NCI-H2029 treated with DMSO at 0.1 percent for 48 hours (cell line): ENCODE data around the gene PIP4K2A.

Experiments used
- DNase-seq: peaks from one replicate; lab custom pipeline; 2025; lab: John Stamatoyannopoulos, UW

The PIP4K2A gene

GRCh38 chr10:22620140-22620857 lies 94.1 kb downstream of the PIP4K2A start:
- no peak for DNase-seq

GRCh38 chr10:22619101-22619500 lies 95.3 kb downstream of the PIP4K2A start:
- no peak for DNase-seq

GRCh38 chr10:22618078-22618785 lies 96.1 kb downstream of the PIP4K2A start:
- DNase-seq = no peak

- DNase-seq = no peak
Observed at GRCh38 chr10:22617516-22617915, 96.9 kb downstream of the PIP4K2A start.

GRCh38 chr10:22617051-22617450 lies 97.3 kb downstream of the PIP4K2A start:
- DNase-seq = no peak

- no peak for DNase-seq
Observed at GRCh38 chr10:22615819-22616499, 98.4 kb downstream of the PIP4K2A start.

GRCh38 chr10:22615101-22615500 lies 99.3 kb downstream of the PIP4K2A start:
- no peak for DNase-seq

GRCh38 chr10:22613011-22613410 lies 101.4 kb downstream of the PIP4K2A start:
- DNase-seq = no peak

- DNase-seq = no peak
Observed at GRCh38 chr10:22612318-22612717, 102.1 kb downstream of the PIP4K2A start.

GRCh38 chr10:22611425-22612115 lies 102.8 kb downstream of the PIP4K2A start:
- no peak for DNase-seq

GRCh38 chr10:22610610-22611009 lies 103.8 kb downstream of the PIP4K2A start:
- DNase-seq = no peak

- DNase-seq = no peak
Observed at GRCh38 chr10:22609719-22610465, 104.5 kb downstream of the PIP4K2A start.

- DNase-seq = no peak
Observed at GRCh38 chr10:22609251-22609650, 105.1 kb downstream of the PIP4K2A start.

- DNase-seq = no peak
Observed at GRCh38 chr10:22607261-22607660, 107.1 kb downstream of the PIP4K2A start.

- no peak for DNase-seq
Observed at GRCh38 chr10:22606164-22606614, 108.2 kb downstream of the PIP4K2A start.

- no peak for DNase-seq
Observed at GRCh38 chr10:22605168-22605567, 109.2 kb downstream of the PIP4K2A start.

- DNase-seq = no peak
Observed at GRCh38 chr10:22604344-22605126, 109.8 kb downstream of the PIP4K2A start.

- DNase-seq = no peak
Observed at GRCh38 chr10:22603581-22603980, 110.8 kb downstream of the PIP4K2A start.

GRCh38 chr10:22601618-22602017 lies 112.8 kb downstream of the PIP4K2A start:
- DNase-seq = no peak

- no peak for DNase-seq
Observed at GRCh38 chr10:22599636-22600228, 114.6 kb downstream of the PIP4K2A start.
